ENCODE results near the gene RIN3.

RIN3 gene

DNA sequence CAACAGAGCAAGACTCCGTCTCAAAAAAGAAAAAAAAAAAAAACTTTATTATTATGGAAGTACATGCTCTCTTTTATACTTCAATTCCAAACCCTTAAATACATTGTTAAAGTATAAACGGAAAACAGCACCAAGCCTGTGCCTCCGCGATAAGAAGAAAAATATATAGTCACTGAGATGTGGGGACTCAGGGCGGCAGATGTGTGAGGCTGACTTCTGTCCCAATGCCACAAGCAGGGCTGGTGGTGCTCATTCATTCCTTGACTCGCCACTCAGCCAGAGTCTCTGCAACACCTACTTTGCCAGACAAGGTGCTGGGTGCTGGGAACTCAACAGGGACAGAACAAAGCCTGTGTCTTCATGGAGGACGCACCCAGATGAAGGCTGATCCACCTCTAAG is 221.0 kb downstream of the RIN3 start:
- no peak for DNase-seq

DNA sequence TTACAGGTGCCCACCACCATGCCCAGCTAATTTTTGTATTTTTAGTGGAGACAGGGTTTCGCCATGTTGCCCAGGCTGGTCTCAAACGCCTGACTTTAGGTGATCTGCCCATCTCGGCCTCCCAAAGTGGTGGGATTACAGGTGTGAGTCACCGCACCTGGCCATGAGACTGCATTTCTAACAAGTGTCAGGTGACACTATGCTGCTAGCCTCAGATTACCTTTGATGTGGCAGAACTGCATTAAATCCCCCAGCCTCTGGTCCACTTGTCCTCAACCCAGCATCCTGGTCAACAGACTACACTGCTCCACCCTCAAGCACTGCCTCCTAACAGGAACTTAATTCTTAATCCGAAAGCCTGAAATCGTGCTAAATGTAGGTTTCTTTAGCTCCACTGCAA is 221.8 kb downstream of the RIN3 start:
- DNase-seq = no peak

DNA sequence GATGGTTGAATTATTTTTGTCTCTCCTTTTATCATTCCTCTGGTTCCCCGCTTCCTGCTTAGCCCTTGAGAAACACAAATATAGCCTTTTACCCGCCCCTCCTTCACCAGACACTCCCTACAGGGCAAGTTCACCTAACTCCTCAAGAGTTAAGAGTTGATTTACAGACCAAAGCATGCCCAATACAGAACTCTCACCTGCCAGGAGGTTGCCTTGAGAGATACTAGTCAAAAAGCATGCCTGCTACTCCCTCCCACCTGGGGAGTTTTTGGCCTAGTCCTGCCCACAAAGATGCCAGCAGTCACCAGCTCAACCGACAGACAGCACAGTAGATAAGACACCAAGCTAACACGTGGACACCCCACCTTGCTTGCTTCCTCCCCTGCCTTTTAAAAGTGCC is 223.6 kb downstream of the RIN3 start:
- DNase-seq = no peak

DNA sequence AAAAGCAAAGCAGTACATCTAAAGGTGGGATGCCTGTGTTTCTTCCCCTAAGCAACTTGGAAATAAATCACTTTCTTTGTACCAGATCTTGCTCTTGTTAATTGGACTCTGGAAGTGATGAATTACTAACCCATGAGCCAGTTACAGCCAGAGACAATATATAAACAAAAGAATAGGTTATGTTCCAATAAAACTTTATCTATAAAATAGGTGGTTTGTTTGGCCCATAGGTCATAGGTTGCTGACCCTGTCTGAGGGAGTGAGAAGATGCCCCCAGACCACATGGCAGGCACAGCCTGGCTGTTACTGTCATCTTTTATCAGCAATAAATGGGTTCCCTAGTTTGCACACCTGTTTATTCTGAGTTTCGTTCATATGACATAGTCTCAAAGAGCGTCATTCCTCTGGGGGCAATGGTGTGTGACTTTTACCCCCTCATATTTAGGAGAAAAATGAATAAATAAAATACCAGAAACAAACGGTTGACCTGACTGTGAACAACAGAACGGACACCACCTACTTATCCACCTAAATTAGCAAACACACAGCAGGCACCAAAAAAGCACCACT is 224.1 kb downstream of the RIN3 start:
- no peak for DNase-seq
